ENCODE data around the gene PIK3R3. TPM values are rescaled to one million over a fixed set of nuclear protein-coding genes. Genes with fewer than 3 reads are reported as not detected.

The PIK3R3 gene
- total RNA-seq, 1 experiment from 2014 or later = 9.0 TPM

- Mint-ChIP-seq H3K27ac (no peak overlapping the region), H3K9me3 (no peaks in the 10 kb centered on the region), H3K27me3 (ENCODE audit: low read depth) (peaks cover 49% of the 10 kb centered on the region), H3K4me1 (peaks cover 24% of the 10 kb centered on the region), H3K36me3 (no peaks in the 10 kb centered on the region), H3K4me3 (peak overlapping the region; percentile 57)
- ATAC-seq (peak; percentile 50), DNase-seq (ENCODE audit: low spot score) (peak; percentile 52)
- ChIA-PET CTCF (interaction anchor here (0.6 to 3.1 kb wide), 8 partner anchors 9 to 620 kb away, joined by 3 to 11 read pairs (median 4); no protein-coding TSS in a partner anchor), POLR2A (interaction anchor here (1.7 kb wide), 1 partner anchor 35 kb away, joined by 7 read pairs; the partner anchor contains the start of gene PIK3R3)
- TF ChIP-seq MYBL2 (CRISPR knock-in tag; IDR thresholded peaks at IDR 0.05) = 0 out of 2 replicates have a peak, but pooled peaks have one; percentile 32
- TF ChIP-seq ZNF423 (CRISPR knock-in tag; IDR thresholded peaks at IDR 0.05) = no peak
- TF ChIP-seq SP1 (CRISPR knock-in tag; conservative IDR thresholded peaks at IDR 0.05) = 0 out of 2 replicates have a peak, but pooled peaks have one; percentile 31
- TF ChIP-seq CREB1 (CRISPR knock-in tag; IDR thresholded peaks at IDR 0.05) = peak; percentile 34; the same call in 1 of the 2 replicates
Measured at GRCh38 chr1:46166521-46167462, 34.4 kb upstream of the PIK3R3 start.

DNA sequence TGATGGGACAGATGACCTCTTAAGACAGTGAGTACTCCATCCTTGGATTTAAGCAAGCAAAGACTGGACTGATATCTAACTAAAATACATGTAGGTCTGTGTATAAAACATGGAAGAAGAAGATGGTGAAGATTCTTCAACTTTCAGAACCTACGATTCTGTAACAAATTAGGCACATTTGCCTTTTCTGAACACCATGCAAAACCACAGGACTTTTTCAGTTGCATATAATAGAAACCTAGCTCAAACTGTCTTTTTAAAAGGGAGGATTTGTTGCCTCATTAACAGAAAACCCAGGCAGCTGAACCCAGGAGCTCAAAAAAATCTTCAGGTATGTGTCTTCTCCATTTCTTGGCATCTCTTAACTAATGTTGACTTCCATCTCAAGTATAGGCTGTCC is 27.8 kb upstream of the PIK3R3 start:
- TF ChIP-seq ZNF121 (CRISPR knock-in tag; IDR thresholded peaks at IDR 0.05) (no peak), NFYB (CRISPR knock-in tag; conservative IDR thresholded peaks at IDR 0.05; ENCODE audit: low read depth) (no peak), ATF3 (CRISPR knock-in tag; conservative IDR thresholded peaks at IDR 0.05) (no peak)
- TF ChIP-seq, protein P1, sequence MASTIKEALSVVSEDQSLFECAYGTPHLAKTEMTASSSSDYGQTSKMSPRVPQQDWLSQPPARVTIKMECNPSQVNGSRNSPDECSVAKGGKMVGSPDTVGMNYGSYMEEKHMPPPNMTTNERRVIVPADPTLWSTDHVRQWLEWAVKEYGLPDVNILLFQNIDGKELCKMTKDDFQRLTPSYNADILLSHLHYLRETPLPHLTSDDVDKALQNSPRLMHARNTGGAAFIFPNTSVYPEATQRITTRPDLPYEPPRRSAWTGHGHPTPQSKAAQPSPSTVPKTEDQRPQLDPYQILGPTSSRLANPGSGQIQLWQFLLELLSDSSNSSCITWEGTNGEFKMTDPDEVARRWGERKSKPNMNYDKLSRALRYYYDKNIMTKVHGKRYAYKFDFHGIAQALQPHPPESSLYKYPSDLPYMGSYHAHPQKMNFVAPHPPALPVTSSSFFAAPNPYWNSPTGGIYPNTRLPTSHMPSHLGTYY (CRISPR knock-in tag; IDR thresholded peaks at IDR 0.05) = no peak
- DNase-seq (ENCODE audit: low spot score) (no peak), ATAC-seq (no peak)
- Mint-ChIP-seq H3K4me1 (no peaks in the 10 kb centered on the region), H3K36me3 (no peaks in the 10 kb centered on the region), H3K27me3 (ENCODE audit: low read depth) (peaks cover 5% of the 10 kb centered on the region; the same call in 1 of the 2 replicates), H3K9me3 (no peaks in the 10 kb centered on the region), H3K4me3 (no peak overlapping the region), H3K27ac (no peak overlapping the region)
- CTCF ChIA-PET = no interaction called here
- POLR2A ChIA-PET = no interaction called here

- Mint-ChIP-seq H3K9me3 (no peaks in the 10 kb centered on the region), H3K27me3 (ENCODE audit: low read depth) (no peaks in the 10 kb centered on the region), H3K4me3 (no peak overlapping the region), H3K4me1 (no peaks in the 10 kb centered on the region), H3K27ac (no peak overlapping the region), H3K36me3 (no peaks in the 10 kb centered on the region)
- no peak for ATAC-seq
- ChIA-PET CTCF (no interaction called here), POLR2A (interaction anchor here (0.6 kb wide), 1 partner anchor 118 kb away, joined by 4 read pairs; no protein-coding TSS in a partner anchor)
- no peak for DNase-seq (ENCODE audit: low spot score)
- TF ChIP-seq, protein P2, sequence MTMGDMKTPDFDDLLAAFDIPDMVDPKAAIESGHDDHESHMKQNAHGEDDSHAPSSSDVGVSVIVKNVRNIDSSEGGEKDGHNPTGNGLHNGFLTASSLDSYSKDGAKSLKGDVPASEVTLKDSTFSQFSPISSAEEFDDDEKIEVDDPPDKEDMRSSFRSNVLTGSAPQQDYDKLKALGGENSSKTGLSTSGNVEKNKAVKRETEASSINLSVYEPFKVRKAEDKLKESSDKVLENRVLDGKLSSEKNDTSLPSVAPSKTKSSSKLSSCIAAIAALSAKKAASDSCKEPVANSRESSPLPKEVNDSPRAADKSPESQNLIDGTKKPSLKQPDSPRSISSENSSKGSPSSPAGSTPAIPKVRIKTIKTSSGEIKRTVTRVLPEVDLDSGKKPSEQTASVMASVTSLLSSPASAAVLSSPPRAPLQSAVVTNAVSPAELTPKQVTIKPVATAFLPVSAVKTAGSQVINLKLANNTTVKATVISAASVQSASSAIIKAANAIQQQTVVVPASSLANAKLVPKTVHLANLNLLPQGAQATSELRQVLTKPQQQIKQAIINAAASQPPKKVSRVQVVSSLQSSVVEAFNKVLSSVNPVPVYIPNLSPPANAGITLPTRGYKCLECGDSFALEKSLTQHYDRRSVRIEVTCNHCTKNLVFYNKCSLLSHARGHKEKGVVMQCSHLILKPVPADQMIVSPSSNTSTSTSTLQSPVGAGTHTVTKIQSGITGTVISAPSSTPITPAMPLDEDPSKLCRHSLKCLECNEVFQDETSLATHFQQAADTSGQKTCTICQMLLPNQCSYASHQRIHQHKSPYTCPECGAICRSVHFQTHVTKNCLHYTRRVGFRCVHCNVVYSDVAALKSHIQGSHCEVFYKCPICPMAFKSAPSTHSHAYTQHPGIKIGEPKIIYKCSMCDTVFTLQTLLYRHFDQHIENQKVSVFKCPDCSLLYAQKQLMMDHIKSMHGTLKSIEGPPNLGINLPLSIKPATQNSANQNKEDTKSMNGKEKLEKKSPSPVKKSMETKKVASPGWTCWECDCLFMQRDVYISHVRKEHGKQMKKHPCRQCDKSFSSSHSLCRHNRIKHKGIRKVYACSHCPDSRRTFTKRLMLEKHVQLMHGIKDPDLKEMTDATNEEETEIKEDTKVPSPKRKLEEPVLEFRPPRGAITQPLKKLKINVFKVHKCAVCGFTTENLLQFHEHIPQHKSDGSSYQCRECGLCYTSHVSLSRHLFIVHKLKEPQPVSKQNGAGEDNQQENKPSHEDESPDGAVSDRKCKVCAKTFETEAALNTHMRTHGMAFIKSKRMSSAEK (CRISPR knock-in tag; IDR thresholded peaks at IDR 0.05; ENCODE audit: borderline replicate concordance) = no peak
- TF ChIP-seq, protein P3, sequence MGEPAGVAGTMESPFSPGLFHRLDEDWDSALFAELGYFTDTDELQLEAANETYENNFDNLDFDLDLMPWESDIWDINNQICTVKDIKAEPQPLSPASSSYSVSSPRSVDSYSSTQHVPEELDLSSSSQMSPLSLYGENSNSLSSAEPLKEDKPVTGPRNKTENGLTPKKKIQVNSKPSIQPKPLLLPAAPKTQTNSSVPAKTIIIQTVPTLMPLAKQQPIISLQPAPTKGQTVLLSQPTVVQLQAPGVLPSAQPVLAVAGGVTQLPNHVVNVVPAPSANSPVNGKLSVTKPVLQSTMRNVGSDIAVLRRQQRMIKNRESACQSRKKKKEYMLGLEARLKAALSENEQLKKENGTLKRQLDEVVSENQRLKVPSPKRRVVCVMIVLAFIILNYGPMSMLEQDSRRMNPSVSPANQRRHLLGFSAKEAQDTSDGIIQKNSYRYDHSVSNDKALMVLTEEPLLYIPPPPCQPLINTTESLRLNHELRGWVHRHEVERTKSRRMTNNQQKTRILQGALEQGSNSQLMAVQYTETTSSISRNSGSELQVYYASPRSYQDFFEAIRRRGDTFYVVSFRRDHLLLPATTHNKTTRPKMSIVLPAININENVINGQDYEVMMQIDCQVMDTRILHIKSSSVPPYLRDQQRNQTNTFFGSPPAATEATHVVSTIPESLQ (CRISPR knock-in tag; IDR thresholded peaks at IDR 0.05) = no peak
- TF ChIP-seq NR1H2 (CRISPR knock-in tag; IDR thresholded peaks at IDR 0.05) = no peak
- no peak for TF ChIP-seq FOXJ3 (CRISPR knock-in tag; IDR thresholded peaks at IDR 0.05; ENCODE audit: borderline replicate concordance)
- TF ChIP-seq, protein P4, sequence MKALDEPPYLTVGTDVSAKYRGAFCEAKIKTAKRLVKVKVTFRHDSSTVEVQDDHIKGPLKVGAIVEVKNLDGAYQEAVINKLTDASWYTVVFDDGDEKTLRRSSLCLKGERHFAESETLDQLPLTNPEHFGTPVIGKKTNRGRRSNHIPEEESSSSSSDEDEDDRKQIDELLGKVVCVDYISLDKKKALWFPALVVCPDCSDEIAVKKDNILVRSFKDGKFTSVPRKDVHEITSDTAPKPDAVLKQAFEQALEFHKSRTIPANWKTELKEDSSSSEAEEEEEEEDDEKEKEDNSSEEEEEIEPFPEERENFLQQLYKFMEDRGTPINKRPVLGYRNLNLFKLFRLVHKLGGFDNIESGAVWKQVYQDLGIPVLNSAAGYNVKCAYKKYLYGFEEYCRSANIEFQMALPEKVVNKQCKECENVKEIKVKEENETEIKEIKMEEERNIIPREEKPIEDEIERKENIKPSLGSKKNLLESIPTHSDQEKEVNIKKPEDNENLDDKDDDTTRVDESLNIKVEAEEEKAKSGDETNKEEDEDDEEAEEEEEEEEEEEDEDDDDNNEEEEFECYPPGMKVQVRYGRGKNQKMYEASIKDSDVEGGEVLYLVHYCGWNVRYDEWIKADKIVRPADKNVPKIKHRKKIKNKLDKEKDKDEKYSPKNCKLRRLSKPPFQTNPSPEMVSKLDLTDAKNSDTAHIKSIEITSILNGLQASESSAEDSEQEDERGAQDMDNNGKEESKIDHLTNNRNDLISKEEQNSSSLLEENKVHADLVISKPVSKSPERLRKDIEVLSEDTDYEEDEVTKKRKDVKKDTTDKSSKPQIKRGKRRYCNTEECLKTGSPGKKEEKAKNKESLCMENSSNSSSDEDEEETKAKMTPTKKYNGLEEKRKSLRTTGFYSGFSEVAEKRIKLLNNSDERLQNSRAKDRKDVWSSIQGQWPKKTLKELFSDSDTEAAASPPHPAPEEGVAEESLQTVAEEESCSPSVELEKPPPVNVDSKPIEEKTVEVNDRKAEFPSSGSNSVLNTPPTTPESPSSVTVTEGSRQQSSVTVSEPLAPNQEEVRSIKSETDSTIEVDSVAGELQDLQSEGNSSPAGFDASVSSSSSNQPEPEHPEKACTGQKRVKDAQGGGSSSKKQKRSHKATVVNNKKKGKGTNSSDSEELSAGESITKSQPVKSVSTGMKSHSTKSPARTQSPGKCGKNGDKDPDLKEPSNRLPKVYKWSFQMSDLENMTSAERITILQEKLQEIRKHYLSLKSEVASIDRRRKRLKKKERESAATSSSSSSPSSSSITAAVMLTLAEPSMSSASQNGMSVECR (CRISPR knock-in tag; IDR thresholded peaks at IDR 0.05; ENCODE audit: borderline replicate concordance) = no peak
- TF ChIP-seq FOXP1 (CRISPR knock-in tag; IDR thresholded peaks at IDR 0.05; ENCODE audit: borderline replicate concordance) = no peak
- TF ChIP-seq CTCF (IDR thresholded peaks at IDR 0.05) = no peak
- TF ChIP-seq NR3C1 (CRISPR knock-in tag; conservative IDR thresholded peaks at IDR 0.05; ENCODE audit: low read depth) = no peak
Measured at GRCh38 chr1:46159516-46159915, 27.1 kb upstream of the PIK3R3 start.

Measured in WTC11 (cell line).